Ecto neural progenitor cell (in vitro differentiated cells): ENCODE data around the gene ACBD5.
"Not testable (repeated sequence)": the region's sequence is repeated elsewhere in the genome, so short reads cannot be mapped to it uniquely, and the experiment has no call there.

Source experiments
- DNase-seq: peaks from one replicate; pipeline ENCODE4 v3.0.0-alpha.2; 2018; ENCODE audit warnings: low spot score

ACBD5 gene

GRCh38 chr10:27241010-27241651 lies 534 bp upstream of the ACBD5 start:
- peak; percentile 60 for DNase-seq

DNA sequence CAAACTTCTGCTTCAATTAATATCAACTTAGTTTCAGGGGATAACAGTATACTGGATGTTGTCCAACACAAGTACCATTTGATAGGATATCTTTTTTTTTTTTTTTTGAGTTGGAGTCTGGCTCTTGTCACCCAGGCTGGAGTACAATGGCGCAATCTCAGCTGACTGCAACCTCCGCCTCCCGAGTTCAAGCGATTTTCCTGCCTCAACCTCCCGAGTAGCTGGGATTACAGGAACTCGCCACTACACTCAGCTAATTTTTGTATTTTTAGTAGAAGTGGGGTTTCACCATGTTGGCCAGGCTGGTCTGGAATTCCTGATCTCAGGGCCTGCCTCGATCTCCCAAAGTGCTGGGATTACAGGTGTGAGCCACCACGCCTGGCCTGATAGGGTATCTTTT lies 3.1 kb downstream of the ACBD5 start:
- not testable (repeated sequence) for DNase-seq

GRCh38 chr10:27236589-27237128 lies 3.9 kb downstream of the ACBD5 start:
- not testable (repeated sequence) for DNase-seq

- no peak for DNase-seq
These were observed 4.9 kb downstream of the ACBD5 start for GRCh38 chr10:27235706-27236105.

GRCh38 chr10:27230022-27230421 lies 10.6 kb downstream of the ACBD5 start:
- no peak for DNase-seq

- no peak for DNase-seq
These were observed 14.8 kb downstream of the ACBD5 start for GRCh38 chr10:27225642-27226257.

- DNase-seq: no peak
These were observed 15.5 kb downstream of the ACBD5 start for GRCh38 chr10:27225011-27225590.

DNA sequence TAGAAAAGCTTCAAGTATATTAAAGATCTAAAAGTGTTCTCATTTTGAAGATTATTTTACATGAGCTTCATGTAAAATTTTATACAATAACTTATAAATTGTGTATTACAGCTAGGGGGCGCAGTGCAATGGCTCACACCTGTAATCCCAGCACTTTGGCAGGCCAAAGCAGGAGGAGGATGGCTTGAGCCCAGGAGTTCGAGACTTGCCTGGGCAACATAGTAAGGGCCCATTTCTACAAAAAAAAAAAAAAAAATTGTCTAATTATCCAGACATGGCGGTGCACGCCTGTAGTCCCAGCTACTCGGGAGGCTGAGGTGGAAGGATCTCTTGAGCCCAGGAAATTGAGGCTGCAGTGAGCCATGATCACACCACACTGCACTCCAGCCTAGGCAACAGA lies 16.6 kb downstream of the ACBD5 start:
- no peak for DNase-seq

DNA sequence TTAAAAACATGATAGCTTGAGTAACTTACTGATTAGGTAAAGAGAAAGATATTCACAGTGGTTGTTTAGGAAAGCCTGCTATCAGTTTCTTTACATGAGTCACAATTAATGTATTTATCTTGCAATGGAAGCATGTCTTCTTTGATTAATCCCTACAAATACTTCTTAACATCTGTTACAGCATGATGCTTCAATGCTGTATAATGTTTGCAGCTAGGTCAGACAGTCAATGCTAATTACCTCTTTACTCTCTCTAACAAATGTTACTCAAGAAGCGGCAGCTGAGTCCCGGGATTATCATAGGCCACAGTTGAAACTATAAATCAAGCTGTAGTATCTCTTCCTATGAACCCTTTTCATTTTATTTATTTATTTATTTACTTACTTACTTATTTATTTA lies 33.2 kb downstream of the ACBD5 start:
- no peak for DNase-seq

DNA sequence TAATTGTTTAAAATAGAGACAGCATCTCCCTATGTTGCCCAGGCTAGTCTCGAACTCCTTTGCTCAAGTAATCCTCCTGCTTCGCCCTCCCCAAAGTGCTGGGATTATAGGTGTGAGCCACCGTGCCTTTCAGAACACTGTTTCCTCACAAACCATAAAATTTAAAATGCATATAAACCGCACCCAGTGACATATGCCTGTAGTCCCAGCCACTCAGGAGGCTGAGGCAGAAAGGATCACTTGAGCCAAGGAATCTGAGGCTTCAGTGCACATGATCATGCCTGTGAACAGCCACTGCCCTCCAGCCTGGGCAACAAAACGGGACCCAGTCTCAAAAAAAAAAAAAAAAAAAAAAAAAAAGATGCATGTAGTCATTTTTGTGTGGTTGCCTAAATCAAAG lies 36.8 kb downstream of the ACBD5 start:
- no peak for DNase-seq

- DNase-seq: no peak
These were observed 42.5 kb downstream of the ACBD5 start for GRCh38 chr10:27197980-27198620.

- no peak for DNase-seq
These were observed 48.3 kb downstream of the ACBD5 start for GRCh38 chr10:27192284-27192683.

- DNase-seq: no peak
These were observed 50.1 kb downstream of the ACBD5 start for GRCh38 chr10:27190508-27190907.

- DNase-seq: no peak
These were observed 51.7 kb downstream of the ACBD5 start for GRCh38 chr10:27188897-27189296.

DNA sequence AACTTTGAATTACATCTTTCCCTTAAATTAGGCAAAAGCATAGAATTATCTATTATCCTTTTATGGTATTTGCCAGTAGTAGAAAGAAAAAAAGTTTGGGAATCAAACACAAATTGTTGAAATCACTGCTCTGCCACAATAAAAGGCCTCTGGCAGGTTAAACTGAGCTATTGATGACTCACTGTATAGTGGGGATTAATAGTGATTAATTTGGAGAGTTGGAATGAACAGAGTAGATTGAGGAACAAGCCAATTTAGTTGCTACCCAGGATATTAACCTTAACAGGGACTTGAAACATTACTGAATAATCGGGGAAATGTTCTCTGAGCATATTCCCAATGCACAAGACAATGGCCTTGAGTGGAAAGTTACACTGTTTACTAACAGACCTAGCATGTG lies 52.3 kb downstream of the ACBD5 start:
- no peak for DNase-seq

DNA sequence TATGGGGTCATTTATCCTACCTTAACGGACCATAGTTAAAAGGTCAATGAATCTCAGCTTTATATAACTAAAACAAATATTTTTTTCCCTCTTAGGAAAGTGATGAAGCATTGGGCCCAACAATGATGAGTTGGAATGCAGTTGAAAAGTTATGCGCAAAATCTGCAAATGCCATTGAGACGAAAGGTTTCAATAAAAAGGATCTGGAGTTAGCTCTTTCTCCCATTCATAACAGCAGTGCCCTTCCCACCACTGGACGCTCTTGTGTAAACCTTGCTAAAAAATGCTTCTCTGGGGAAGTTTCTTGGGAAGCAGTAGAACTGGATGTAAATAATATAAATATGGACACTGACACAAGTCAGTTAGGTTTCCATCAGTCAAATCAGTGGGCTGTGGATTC lies 70.7 kb downstream of the ACBD5 start:
- DNase-seq: no peak

DNA sequence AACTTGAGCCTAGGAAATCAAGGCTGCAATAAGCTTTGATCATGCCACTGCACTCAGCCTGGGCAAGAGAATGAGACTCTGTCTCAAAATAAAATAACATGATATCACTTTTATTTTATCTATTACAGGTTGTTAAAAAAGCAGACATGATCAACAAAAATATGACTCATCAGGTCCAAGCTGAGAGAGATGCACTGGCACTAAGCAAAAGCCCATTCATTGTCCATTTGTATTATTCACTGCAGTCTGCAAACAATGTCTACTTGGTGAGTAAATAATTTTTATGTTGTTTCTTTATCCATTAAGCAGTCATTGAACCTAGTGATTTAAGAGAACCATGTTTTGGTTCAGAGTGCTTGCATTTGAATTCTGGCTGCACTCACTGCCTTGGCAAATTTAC lies 82.2 kb downstream of the ACBD5 start:
- DNase-seq: no peak

DNA sequence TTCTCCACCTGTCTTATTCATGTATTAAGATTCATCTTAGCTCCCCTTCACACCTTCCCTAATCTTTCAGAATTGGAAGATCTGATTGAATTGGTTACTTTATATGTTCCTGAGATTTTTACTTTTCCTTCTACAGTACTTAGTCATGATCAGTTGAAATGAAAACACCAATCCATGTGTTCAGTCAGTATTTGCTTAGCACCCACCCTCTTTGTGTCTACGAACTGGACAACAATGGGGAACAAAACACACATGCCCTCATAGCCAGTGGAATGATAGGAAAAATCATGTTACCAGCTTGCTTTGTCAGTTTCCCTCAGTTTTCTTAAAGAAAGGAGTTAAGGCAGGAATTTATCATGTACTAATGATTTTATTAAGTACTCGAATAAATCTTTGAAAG lies 83.4 kb downstream of the ACBD5 start:
- no peak for DNase-seq

GRCh38 chr10:27156566-27156965 lies 84.0 kb downstream of the ACBD5 start:
- not testable (repeated sequence) for DNase-seq

DNA sequence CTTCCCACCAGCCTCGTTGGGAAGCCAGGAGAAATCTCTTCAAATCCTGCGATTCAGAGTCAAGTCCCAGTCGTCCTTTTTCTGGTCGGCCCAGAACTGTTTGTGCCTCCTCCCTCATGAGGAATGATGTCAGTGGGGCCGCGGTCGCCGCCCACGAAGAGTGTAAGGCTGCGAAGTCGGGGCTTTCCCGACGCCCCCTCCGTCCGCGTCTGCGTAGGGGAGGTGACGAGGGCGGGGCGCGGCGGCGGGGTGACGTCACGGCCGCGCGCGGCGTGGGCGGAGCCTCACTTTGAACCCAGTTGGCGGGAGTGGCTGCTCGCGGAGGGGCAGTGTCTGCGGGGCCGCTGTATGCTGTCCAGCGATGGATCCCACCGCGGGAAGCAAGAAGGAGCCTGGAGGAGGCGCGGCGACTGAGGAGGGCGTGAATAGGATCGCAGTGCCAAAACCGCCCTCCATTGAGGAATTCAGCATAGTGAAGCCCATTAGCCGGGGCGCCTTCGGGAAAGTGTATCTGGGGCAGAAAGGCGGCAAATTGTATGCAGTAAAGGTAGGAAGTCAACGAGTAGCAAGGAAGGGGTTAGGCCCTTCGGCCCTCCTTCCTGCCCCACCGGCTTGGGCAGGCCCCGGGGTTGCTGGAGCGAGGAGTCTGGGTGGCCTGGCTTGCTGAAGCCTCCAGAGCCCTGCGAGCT lies 85.4 kb downstream of the ACBD5 start, which contains the start of gene MASTL:
TSS of gene MASTL (plus strand) at position 287 of the 689 bp plus-strand sequence. CDS start at position 362, 75 bp downstream.
- peak; percentile 93 for DNase-seq

- DNase-seq: no peak
These were observed 86.8 kb downstream of the ACBD5 start for GRCh38 chr10:27153845-27154193.

DNA sequence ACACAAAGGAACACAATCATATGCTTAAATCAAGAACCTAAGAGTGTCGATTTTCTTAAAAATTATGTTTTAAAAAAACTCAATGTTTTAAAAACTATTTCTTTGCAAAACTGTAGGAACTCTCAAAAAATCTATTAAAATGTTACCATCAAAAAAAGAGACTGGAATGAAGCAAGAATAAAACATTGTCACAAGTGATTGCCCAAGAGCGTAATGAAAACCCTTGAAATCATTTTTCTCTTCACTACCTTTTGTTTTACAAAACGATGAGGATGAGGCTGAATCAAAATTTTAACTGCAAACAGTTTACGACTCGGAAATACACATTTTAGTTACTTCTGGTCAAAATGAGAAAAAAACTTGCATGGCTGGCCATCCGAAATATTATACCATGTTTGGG lies 87.3 kb downstream of the ACBD5 start:
- no peak for DNase-seq
